Measurements from ENCODE around the gene RPGR.

DNA sequence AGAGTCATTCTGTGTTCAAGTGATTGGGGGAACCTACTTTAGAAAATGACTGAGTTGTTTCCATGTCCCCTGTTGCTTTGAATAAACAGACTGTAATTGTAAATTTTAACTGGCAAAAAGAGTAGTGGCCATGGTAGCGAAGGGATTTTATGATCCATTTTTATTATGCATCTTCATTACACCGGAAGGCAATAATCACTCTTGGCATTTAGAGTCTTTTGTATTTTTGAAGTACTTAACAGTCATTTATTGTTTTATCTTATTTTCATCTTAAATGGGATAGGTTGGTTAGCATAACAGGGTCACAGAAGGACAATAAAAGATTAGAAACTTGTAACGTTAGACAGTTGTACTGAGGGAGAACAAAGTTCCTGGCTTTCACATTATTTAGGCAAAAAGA lies 14.1 kb upstream of the RPGR start:
- TF ChIP-seq ZFP30 (CRISPR knock-in tag; IDR thresholded peaks at IDR 0.05) (no peak), ISL1 (CRISPR knock-in tag; IDR thresholded peaks at IDR 0.05) (no peak), TOX (CRISPR knock-in tag; IDR thresholded peaks at IDR 0.05; ENCODE audit: borderline replicate concordance) (no peak), RARB (CRISPR knock-in tag; IDR thresholded peaks at IDR 0.05) (no peak), GLIS3 (CRISPR knock-in tag; IDR thresholded peaks at IDR 0.05) (no peak)
- TF ChIP-seq, protein P1, sequence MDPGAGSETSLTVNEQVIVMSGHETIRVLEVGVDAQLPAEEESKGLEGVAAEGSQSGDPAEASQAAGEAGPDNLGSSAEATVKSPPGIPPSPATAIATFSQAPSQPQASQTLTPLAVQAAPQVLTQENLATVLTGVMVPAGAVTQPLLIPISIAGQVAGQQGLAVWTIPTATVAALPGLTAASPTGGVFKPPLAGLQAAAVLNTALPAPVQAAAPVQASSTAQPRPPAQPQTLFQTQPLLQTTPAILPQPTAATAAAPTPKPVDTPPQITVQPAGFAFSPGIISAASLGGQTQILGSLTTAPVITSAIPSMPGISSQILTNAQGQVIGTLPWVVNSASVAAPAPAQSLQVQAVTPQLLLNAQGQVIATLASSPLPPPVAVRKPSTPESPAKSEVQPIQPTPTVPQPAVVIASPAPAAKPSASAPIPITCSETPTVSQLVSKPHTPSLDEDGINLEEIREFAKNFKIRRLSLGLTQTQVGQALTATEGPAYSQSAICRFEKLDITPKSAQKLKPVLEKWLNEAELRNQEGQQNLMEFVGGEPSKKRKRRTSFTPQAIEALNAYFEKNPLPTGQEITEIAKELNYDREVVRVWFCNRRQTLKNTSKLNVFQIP (CRISPR knock-in tag; IDR thresholded peaks at IDR 0.05; ENCODE audit: borderline replicate concordance, low read depth): no peak
